Sigmoid colon (tissue), 7 donors: ENCODE results near the gene DNAJC18. TPM values are rescaled to one million over a fixed set of nuclear protein-coding genes. Genes with fewer than 3 reads are reported as not detected.

ENCODE experiments used
- DNase-seq: peaks from one replicate; pipeline ENCODE4 v3.0.0-alpha.2; 2019
- H3K27ac ChIP-seq, 4 donors: fragments of 200-600 bp; sonication (generic); one replicate each; pipeline ENCODE4 v1.5.1; 2016 to 2019; ENCODE audit warnings: mild to moderate bottlenecking in 1 of 4
- H3K27me3 ChIP-seq, 3 donors: fragments of 200-600 bp; sonication (generic); one replicate each; pipeline ENCODE4 v1.5.1; 2019; ENCODE audit warnings: mild to moderate bottlenecking in 1 of 3
- H3K36me3 ChIP-seq, 4 donors: fragments of 200-600 bp; sonication (generic); one replicate each; pipeline ENCODE4 v1.5.1; 2016 to 2019
- H3K4me1 ChIP-seq, 4 donors: fragments of 200-600 bp; sonication (generic); one replicate each; pipeline ENCODE4 v1.5.1; 2017 to 2019
- H3K4me3 ChIP-seq, 4 donors: fragments of 200-600 bp; sonication (generic); one replicate each; pipeline ENCODE4 v1.5.1; 2017 to 2019; ENCODE audit warnings: mild to moderate bottlenecking in 2 of 4, moderate library complexity in 1 of 4
- H3K9me3 ChIP-seq, 4 donors: fragments of 200-600 bp in 3 of 4; sonication (generic) in 3 of 4; one replicate each; pipeline versions ENCODE4 v1.5.1 to v1.6.1; 2013 to 2019
- CTCF ChIP-seq, 4 experiments: fragments of 450-650 bp in 3 of 4; fragments of 200-600 bp in 1 of 4; IDR thresholded peaks; one replicate each; pipeline ENCODE4 v1.5.1; 2016 to 2019; ENCODE audit warnings: antibody characterized with exemption in 4 of 4, mild to moderate bottlenecking in 3 of 4, moderate library complexity in 2 of 4
- EP300 ChIP-seq, 4 donors: sonication (generic); formaldehyde crosslinking; IDR thresholded peaks; one replicate each; pipeline ENCODE4 v1.6.1; 2017; ENCODE audit warnings: antibody characterized with exemption in 4 of 4
- POLR2A ChIP-seq, 2 donors: fragments of 450-650 bp; IDR thresholded peaks; one replicate each; pipeline ENCODE4 v1.6.1; 2016; ENCODE audit warnings: antibody characterized with exemption in 2 of 2, mild to moderate bottlenecking in 2 of 2, moderate library complexity in 2 of 2
- POLR2AphosphoS5 ChIP-seq, 4 donors: sonication (generic); formaldehyde crosslinking; IDR thresholded peaks; one replicate each; pipeline ENCODE4 v1.6.1; 2017; ENCODE audit warnings: antibody characterized with exemption in 4 of 4
- WGBS, 2 donors: extraction: QIAGEN DNeasy Blood & Tissue Kit; methylation state at CpG; one replicate each; pipeline ENCODE4 v1.1.7; 2013; 5-methylcytosine and 5-hydroxymethylcytosine counted together
- intact Hi-C: fragments of 100-400 bp; cut with DNase I; formaldehyde crosslinking; loops from one replicate; pipeline ENCODE4 v1.15.1; 2023
- polyA plus RNA-seq, 3 donors: library from polyadenylated mRNA; stranded (reverse); fragments of 200-250 nt; gene quantifications; one replicate each; pipeline ENCODE4 v1.2.3, GENCODE V29; 2013
- total RNA-seq, 4 donors: library from RNA; depleted of rRNA; stranded (reverse); fragments of >200 nt; gene quantifications; one replicate each; pipeline ENCODE4 v1.1.0, GENCODE V29; 2016
- donor health status: healthy with polysubstance abuse.
- donor health status: Bipolar disorder and iron deficiency.
- donor health status: healthy.

DNAJC18 gene
- total and polyA plus RNA-seq, 7 donors: 1.2 to 12.5 (median 6.8) TPM

DNA sequence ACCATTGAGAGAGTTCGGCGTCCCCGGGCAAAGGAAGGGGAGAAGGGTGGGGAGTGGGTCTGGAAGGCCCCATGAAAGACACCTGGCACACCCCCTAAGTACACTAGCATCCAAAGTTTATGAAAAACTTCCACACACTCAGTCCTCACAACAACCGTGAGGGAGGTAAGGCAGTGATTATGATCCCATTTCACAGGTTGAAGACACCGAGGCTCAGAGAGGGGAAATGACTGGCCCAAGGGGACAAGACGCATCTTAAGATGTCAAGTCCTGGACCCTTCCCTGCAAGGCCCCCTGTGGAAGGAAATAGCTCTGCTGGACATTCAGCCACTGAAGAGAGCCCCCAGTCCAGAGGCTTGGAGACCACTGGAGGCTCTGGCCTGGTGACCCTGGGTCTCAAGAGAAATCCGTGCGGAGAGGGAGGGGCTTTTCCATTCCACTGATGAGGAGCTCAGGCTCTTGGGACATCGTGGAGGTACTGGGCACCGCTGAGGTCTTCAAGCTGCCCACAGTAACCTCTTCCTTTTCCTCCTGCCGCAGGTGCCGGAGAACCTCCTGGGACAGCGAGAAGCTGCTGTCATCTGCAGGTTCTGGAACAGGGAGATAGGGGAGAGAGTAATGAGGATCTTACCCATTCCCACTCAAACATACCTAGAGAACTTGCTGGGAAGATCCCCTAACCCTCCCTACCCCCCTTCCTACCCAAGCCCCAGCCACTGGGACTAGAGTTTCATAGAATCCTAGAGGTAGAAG, 36.7 kb upstream of the DNAJC18 start:
- H3K4me3 ChIP-seq: no peak overlapping the region
- H3K36me3 ChIP-seq: peaks cover 0 to 27% (median 2%) of the 10 kb centered on the region in 4 donors
- DNase-seq: no peak
- TF ChIP-seq CTCF (IDR thresholded peaks at IDR 0.05) (no peak), EP300 (IDR thresholded peaks at IDR 0.05) (no peak), POLR2A (IDR thresholded peaks at IDR 0.05) (no peak), POLR2AphosphoS5 (IDR thresholded peaks at IDR 0.05) (no peak)
- intact Hi-C loops: no loop called here
- 73 to 85% methylated on average over 13 of the region's 13 CpGs for WGBS, 2 donors
- H3K4me1 ChIP-seq: peaks cover 0 to 10% (median under 1%) of the 10 kb centered on the region in 4 donors
- H3K27me3 ChIP-seq: no peaks in the 10 kb centered on the region
- H3K9me3 ChIP-seq: no peaks in the 10 kb centered on the region
- H3K27ac ChIP-seq: no peak overlapping the region

- Histone ChIP-seq H3K27ac (peak overlapping the region in 1 of 4 donors; percentile 63), H3K4me1 (peaks cover 0 to 3% (median 0%) of the 10 kb centered on the region in 4 donors), H3K9me3 (no peaks in the 10 kb centered on the region), H3K27me3 (no peaks in the 10 kb centered on the region), H3K4me3 (no peak overlapping the region), H3K36me3 (peaks cover 0 to 27% (median 2%) of the 10 kb centered on the region in 4 donors)
- peak; percentile 72 for DNase-seq
- 31 to 32% methylated on average over 13 of the region's 13 CpGs for WGBS, 2 donors
- intact Hi-C loops: no loop called here
- no peak for TF ChIP-seq EP300 (IDR thresholded peaks at IDR 0.05)
- TF ChIP-seq POLR2AphosphoS5 (IDR thresholded peaks at IDR 0.05): no peak
- TF ChIP-seq POLR2A (IDR thresholded peaks at IDR 0.05): no peak
These were observed 35.8 kb upstream of the DNAJC18 start for GRCh38 chr5:139474890-139475791.

- H3K36me3 ChIP-seq: peaks cover 0 to 22% (median 2%) of the 10 kb centered on the region in 4 donors
- no peaks in the 10 kb centered on the region for H3K9me3 ChIP-seq
- WGBS, 2 donors: 81 to 87% methylated on average over 2 of the region's 2 CpGs
- H3K4me1 ChIP-seq: no peaks in the 10 kb centered on the region
- no peak overlapping the region for H3K4me3 ChIP-seq
- no peak for DNase-seq
- intact Hi-C loops: no loop called here
- H3K27me3 ChIP-seq: no peaks in the 10 kb centered on the region
- TF ChIP-seq EP300 (IDR thresholded peaks at IDR 0.05): no peak
- no peak for TF ChIP-seq CTCF (IDR thresholded peaks at IDR 0.05)
- no peak for TF ChIP-seq POLR2A (IDR thresholded peaks at IDR 0.05)
- no peak for TF ChIP-seq POLR2AphosphoS5 (IDR thresholded peaks at IDR 0.05)
- H3K27ac ChIP-seq: peak overlapping the region in 2 of 4 donors; percentile 24 to 63
These were observed 34.2 kb upstream of the DNAJC18 start for GRCh38 chr5:139473565-139473964.

GRCh38 chr5:139473105-139473504, 33.8 kb upstream of the DNAJC18 start:
- intact Hi-C loops: no loop called here
- Histone ChIP-seq H3K4me3 (no peak overlapping the region), H3K27me3 (no peaks in the 10 kb centered on the region), H3K4me1 (no peaks in the 10 kb centered on the region), H3K36me3 (peaks cover 0 to 18% (median 2%) of the 10 kb centered on the region in 4 donors), H3K9me3 (no peaks in the 10 kb centered on the region), H3K27ac (peak overlapping the region in 2 of 4 donors; percentile 24 to 63)
- DNase-seq: no peak
- TF ChIP-seq POLR2AphosphoS5 (IDR thresholded peaks at IDR 0.05) (no peak), POLR2A (IDR thresholded peaks at IDR 0.05) (no peak), CTCF (IDR thresholded peaks at IDR 0.05) (no peak), EP300 (IDR thresholded peaks at IDR 0.05) (no peak)
- 89% methylated on average over 8 of the region's 8 CpGs for WGBS, 2 donors
